Measurements from ENCODE around the gene ZNF845.

DNA sequence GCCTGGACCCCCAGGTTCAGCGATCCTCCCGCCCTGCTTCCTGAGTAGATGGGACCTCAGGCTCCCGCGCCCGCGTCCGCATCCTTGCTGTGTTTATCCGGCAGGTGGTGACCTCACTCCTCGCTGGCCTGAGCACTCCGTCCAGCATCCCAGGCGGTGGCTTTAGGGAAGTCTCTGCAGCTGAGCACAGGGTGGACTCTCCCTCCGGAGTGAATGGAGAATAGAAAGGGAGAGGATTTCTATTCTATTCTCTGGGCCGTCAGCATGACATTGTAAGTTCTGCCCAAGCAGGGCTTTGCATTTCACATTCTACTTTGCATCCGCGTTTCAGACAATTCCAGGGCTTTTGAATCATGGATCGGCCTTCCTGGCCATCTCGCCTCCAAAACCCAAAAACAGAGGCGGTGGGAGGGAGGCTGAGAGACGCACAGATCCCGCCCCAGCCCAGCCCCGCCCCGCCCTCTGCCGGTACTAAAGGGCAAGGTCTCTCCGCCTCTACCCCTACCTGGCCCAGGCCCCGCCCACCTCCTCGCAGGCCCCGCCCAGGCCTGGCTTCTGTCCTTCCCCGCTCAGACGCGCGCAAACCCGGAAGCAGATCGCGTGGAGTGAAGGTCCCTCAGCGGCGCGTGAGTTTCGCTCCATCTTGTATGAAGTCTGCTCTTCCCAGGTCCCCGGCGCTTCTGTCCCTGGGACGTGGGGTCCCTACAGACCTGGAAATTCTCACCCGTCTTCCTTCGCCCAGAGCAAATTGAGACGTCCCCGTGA lies 31.8 kb downstream of the ZNF845 start, which contains the start of gene ZNF525:
- TF ChIP-seq, protein P1, sequence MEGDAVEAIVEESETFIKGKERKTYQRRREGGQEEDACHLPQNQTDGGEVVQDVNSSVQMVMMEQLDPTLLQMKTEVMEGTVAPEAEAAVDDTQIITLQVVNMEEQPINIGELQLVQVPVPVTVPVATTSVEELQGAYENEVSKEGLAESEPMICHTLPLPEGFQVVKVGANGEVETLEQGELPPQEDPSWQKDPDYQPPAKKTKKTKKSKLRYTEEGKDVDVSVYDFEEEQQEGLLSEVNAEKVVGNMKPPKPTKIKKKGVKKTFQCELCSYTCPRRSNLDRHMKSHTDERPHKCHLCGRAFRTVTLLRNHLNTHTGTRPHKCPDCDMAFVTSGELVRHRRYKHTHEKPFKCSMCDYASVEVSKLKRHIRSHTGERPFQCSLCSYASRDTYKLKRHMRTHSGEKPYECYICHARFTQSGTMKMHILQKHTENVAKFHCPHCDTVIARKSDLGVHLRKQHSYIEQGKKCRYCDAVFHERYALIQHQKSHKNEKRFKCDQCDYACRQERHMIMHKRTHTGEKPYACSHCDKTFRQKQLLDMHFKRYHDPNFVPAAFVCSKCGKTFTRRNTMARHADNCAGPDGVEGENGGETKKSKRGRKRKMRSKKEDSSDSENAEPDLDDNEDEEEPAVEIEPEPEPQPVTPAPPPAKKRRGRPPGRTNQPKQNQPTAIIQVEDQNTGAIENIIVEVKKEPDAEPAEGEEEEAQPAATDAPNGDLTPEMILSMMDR (conservative IDR thresholded peaks at IDR 0.05; ENCODE audit: low read depth, low read length), result no peak
- TF ChIP-seq EZH2 (IDR thresholded peaks at IDR 0.05; ENCODE audit: borderline replicate concordance, low read depth, low read length, poor library complexity, severe bottlenecking), result no peak

Data from A673 (cell line).